Osteocyte (in vitro differentiated cells): ENCODE data around the gene ZNF277. TPM values are rescaled to one million over a fixed set of nuclear protein-coding genes. Genes with fewer than 3 reads are reported as not detected.
"Not testable (repeated sequence)": the region's sequence is repeated elsewhere in the genome, so short reads cannot be mapped to it uniquely, and the experiment has no call there.

ENCODE experiments used
- DNase-seq: peaks from one replicate; pipeline ENCODE4 v3.0.0; 2021; ENCODE audit warnings: mixed read lengths; ENCODE audit not compliant: unreplicated experiment; ENCODE audit errors: extremely low spot score
- H3K27ac Mint-ChIP-seq: one replicate; pipeline ENCODE4 v1.8.0; 2021; ENCODE audit warnings: mild to moderate bottlenecking, mixed read lengths; ENCODE audit not compliant: unreplicated experiment
- H3K27me3 Mint-ChIP-seq: one replicate; pipeline ENCODE4 v1.8.0; 2021; ENCODE audit warnings: mixed read lengths; ENCODE audit not compliant: unreplicated experiment
- H3K36me3 Mint-ChIP-seq: one replicate; pipeline ENCODE4 v1.8.0; 2021; ENCODE audit warnings: mixed read lengths; ENCODE audit not compliant: unreplicated experiment
- H3K4me1 Mint-ChIP-seq: one replicate; pipeline ENCODE4 v1.8.0; 2021; ENCODE audit warnings: mixed read lengths; ENCODE audit not compliant: unreplicated experiment
- H3K4me3 Mint-ChIP-seq: one replicate; pipeline ENCODE4 v1.8.0; 2021; ENCODE audit warnings: mild to moderate bottlenecking, moderate library complexity, mixed read lengths; ENCODE audit not compliant: unreplicated experiment
- H3K9me3 Mint-ChIP-seq: one replicate; pipeline ENCODE4 v1.8.0; 2021; ENCODE audit warnings: mixed read lengths; ENCODE audit not compliant: unreplicated experiment
- total RNA-seq: library from RNA; stranded (reverse); gene quantifications from 2 replicates; pipeline ENCODE4 v1.2.1, GENCODE V29; 2021
- TF ChIP-seq, protein P1 (sequence below): fragments of 200-600 bp; sonication (generic); IDR thresholded peaks from 2 replicates; pipeline ENCODE4 v1.5.0; 2021; ENCODE audit warnings: antibody characterized with exemption, mild to moderate bottlenecking, moderate library complexity

The ZNF277 gene
- total RNA-seq, 1 donor from 2014 or later: 28.1 TPM

DNA sequence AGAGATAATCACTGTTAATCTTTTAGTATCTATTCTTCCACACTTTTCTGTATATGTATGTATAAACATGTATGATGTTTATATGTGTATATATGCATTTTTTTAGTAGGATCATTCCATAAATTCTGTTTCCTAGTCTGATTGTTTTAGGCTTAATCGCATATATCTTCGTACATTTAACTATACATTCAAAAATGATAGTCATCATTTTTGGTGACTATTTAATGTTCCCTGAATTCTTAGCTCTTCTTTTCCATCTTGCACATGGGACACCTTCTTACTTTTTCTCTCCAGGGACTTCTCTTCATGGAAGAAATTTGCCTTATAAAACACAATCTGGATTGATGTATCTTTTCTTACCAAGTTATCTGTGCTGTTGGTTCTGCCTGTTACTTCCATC, 42.1 kb downstream of the ZNF277 start:
- TF ChIP-seq, protein P1, sequence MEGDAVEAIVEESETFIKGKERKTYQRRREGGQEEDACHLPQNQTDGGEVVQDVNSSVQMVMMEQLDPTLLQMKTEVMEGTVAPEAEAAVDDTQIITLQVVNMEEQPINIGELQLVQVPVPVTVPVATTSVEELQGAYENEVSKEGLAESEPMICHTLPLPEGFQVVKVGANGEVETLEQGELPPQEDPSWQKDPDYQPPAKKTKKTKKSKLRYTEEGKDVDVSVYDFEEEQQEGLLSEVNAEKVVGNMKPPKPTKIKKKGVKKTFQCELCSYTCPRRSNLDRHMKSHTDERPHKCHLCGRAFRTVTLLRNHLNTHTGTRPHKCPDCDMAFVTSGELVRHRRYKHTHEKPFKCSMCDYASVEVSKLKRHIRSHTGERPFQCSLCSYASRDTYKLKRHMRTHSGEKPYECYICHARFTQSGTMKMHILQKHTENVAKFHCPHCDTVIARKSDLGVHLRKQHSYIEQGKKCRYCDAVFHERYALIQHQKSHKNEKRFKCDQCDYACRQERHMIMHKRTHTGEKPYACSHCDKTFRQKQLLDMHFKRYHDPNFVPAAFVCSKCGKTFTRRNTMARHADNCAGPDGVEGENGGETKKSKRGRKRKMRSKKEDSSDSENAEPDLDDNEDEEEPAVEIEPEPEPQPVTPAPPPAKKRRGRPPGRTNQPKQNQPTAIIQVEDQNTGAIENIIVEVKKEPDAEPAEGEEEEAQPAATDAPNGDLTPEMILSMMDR: no peak
- Mint-ChIP-seq H3K27me3 (no peaks in the 10 kb centered on the region), H3K4me3 (no peak overlapping the region), H3K9me3 (peaks cover 5% of the 10 kb centered on the region), H3K27ac (no peak overlapping the region), H3K36me3 (no peaks in the 10 kb centered on the region), H3K4me1 (peaks cover 7% of the 10 kb centered on the region)
- no peak for DNase-seq

DNA sequence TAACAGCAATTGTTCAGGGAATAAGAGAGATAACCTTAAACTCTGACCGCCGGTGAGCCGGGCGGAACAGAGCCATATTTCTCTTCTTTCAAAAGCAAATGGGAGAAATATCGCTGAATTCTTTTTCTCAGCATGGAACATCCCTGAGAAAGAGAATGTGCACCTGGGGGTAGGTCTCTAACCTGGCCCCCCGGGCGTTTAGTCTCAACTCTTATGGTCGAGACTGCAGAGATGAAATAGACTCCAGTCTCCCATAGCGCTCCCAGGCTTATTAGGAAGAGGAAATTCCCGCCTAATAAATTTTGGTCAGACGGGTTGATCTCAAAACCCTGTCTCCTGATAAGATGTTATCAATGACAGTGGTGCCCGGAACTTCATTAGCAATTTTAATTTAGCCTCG, 43.5 kb downstream of the ZNF277 start:
- not testable (repeated sequence) for H3K36me3 Mint-ChIP-seq, H3K9me3 Mint-ChIP-seq, DNase-seq, H3K27ac Mint-ChIP-seq, H3K4me3 Mint-ChIP-seq, H3K27me3 Mint-ChIP-seq, H3K4me1 Mint-ChIP-seq

DNA sequence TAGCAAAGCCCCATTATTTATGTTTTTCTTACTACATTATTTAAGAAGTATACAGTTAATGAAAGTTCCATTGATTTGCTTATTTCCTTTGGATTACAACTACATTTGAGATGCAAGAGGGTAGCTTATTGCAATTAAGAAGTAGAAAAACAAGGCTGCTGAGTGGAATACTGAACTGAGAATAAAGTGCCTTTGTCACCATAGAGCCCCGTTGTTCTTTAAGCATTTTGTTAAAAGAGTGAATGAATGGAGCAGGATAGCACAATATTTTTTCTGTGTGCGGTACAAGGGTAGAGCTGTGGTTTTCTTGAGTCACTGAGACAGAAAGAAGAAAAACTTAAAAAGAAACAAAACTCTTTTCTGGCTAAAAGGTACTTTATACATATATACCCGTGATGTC, 45.6 kb downstream of the ZNF277 start:
- peaks cover 12% of the 10 kb centered on the region for H3K4me1 Mint-ChIP-seq
- H3K9me3 Mint-ChIP-seq: no peaks in the 10 kb centered on the region
- H3K27ac Mint-ChIP-seq: no peak overlapping the region
- no peak overlapping the region for H3K4me3 Mint-ChIP-seq
- H3K36me3 Mint-ChIP-seq: no peaks in the 10 kb centered on the region
- H3K27me3 Mint-ChIP-seq: no peaks in the 10 kb centered on the region
- no peak for DNase-seq
- TF ChIP-seq, protein P1: no peak

DNA sequence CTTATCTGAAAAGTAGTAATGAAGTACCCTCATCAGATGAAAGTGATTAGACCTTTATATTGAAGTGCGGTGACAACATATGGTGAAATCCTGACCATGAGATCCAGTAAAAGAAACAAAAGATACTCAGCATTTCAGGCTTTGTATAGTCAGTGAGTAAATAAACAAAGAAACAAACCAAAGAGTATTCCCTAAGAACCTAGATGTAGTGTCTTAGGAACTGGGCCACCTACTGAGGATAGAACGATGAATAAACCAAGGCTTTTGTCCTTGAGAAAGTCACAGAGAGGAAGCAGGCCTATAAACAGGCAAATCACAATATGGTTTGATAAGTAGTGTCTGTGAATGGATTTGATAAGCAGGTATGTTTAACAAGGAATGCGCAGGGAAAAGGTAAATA, 46.2 kb downstream of the ZNF277 start:
- H3K9me3 Mint-ChIP-seq: no peaks in the 10 kb centered on the region
- H3K4me3 Mint-ChIP-seq: no peak overlapping the region
- H3K27ac Mint-ChIP-seq: no peak overlapping the region
- DNase-seq: no peak
- TF ChIP-seq, protein P1: no peak
- no peaks in the 10 kb centered on the region for H3K36me3 Mint-ChIP-seq
- H3K4me1 Mint-ChIP-seq: peaks cover 14% of the 10 kb centered on the region
- H3K27me3 Mint-ChIP-seq: no peaks in the 10 kb centered on the region

DNA sequence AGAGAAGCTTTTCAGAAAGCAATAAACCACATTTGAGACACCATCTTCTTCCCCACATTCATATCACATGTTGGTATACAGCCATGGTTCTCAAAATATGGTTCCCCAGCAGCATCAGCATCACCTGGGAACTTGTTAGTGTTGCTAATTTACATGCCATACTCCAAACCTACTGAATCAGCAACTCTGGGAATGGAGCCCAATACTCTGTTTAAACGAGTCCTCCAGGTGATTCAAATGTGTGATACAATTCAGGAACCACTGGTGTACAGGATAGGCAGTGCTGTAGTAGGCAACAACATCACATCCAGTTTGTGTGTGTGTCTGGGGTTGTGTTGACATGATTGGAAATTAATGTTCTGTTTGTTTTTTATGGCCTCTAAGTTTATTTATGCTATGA, 47.7 kb downstream of the ZNF277 start:
- TF ChIP-seq, protein P1: no peak
- H3K4me1 Mint-ChIP-seq: peaks cover 17% of the 10 kb centered on the region
- H3K9me3 Mint-ChIP-seq: no peaks in the 10 kb centered on the region
- no peak for DNase-seq
- no peaks in the 10 kb centered on the region for H3K27me3 Mint-ChIP-seq
- no peak overlapping the region for H3K27ac Mint-ChIP-seq
- no peaks in the 10 kb centered on the region for H3K36me3 Mint-ChIP-seq
- H3K4me3 Mint-ChIP-seq: no peak overlapping the region
